NOMO-1 treated with dmso at 0.1 percent for 144 hours (cell line): ENCODE results near the gene SPATA13.
"Not testable (repeated sequence)": the region's sequence is repeated elsewhere in the genome, so short reads cannot be mapped to it uniquely, and the experiment has no call there.

ENCODE experiments used
- DNase-seq: peaks from one replicate; lab custom pipeline; 2025; ENCODE audit not compliant: unreplicated experiment; lab: John Stamatoyannopoulos, UW

SPATA13 gene

DNA sequence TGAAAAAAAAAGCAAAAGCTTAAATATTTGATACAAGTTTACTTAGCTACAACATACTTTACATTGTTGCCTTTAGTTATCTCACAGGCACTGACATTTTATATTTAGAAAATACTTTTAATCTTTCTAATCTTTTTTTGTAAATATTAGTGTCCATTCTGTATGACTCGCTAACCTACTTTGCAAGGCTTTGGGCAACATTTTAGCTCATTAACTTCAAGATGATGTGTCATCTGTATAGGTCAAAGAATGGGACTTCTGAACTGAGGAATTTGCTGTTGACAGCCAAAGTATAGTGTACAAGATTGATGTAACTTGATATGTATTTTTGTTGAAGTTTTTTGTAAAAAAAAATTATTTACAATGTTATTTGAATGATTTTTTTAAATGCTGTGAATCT, 146.1 kb downstream of the SPATA13 start:
- no peak for DNase-seq

DNA sequence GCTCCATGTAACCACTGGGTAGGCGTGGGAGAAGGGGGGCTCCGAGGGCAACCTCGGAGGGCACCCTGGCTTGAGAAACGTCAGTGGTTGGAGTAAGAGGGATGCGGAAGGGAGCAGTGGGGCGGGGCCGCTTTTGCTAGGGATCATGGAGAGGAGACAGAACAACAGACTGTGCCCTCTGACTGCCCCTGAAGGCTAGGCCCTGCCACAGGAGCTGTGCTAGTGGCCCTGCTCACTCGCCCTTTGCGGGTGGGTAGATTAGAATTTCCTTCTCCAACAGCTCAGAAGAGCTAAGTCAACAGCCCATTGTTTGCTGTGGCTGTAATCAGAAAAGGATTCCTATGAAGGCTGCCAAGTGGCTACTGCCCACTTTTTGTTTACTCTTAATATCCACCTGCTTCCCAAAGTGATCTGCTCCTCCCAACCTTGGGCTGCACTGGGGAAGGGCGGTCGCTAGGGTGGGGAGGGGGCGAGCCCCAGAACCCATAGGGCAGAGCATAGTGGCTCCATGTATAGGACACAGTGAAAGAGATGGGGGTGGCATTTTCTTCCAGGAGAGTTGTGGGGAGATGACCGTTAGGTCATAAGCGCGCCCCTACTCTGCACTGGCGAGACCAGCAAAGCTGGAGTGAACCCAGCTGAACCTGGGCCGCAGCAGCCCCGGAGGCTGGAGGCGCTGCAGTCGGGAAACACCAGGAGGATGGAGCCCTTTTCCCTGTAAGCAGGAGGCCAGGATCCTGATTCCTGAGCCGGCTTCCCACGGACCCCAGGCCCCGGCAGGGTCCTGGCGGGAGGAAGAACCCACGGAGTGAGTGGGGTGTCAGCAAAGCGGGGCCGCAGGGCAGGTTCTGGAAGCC, 146.9 kb downstream of the SPATA13 start:
- DNase-seq = no peak

DNA sequence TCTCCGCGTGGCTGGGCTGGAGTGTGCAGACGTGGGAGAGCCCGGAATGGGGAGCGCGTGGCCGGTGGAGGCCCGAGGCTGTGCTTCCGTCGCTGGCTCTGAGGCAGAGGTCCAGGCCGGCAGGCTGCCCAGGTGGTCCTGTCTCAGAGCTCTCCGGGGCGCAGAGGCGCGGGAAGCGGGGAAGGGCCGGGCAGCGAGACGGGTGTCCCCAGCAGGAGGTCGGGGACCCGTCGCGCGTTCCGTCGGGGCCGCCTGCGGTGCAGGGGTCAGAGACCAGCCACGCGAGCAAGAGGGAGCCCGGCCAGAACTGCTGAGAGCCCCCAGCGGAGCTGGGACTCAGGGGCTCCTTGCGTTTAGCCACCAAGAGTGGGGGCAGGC, 147.5 kb downstream of the SPATA13 start:
- no peak for DNase-seq

DNA sequence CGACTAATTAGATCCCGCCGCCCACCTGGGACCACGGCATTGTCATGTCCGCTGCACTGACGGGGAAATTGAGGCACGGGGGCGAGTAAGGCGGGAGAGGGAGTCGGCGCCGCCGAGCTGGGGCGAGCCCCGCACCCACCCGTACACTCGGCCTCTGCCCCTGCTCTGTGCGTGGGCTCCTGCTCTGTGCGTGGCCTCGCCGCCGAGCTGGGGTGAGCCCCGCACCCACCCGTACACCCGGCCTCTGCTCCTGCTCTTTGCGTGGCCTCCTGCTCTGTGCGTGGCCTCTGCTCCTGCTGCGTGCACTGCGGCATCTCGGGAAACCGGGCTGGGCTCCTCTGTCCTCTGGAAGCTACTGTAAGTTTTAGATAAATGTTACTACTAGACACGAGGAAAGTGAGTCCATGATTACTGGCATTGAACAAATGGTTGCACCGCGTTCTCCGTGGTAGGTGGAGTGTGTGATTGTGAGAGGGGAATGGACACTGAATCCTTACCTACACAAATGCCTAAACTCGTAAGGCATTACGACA, 148.0 kb downstream of the SPATA13 start:
- DNase-seq = no peak

DNA sequence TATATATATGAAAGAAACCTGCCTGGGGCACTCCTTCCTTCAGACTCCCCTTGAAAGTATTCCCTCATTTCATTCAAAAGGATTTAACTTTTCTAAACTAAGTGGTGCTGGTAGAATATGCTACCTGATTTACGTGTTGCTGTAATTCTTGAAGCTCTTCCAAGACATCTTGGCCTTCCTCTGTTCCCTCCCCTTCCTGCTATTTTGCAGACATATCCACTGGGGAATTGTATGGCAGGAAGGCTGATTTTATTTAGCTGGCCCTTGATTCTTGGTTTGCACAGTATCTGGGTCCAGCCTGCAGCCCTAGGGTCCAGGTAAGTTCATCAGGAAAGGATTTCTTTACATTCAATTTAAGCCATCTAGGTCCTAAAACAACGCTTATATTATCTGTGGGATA, 148.8 kb downstream of the SPATA13 start, which contains the start of gene C1QTNF9:
Gene C1QTNF9, plus strand, starts transcription at position 281 of the 400 bp plus-strand sequence. CDS start 6,424 bp downstream, outside the sequence.
- not testable (repeated sequence) for DNase-seq

DNA sequence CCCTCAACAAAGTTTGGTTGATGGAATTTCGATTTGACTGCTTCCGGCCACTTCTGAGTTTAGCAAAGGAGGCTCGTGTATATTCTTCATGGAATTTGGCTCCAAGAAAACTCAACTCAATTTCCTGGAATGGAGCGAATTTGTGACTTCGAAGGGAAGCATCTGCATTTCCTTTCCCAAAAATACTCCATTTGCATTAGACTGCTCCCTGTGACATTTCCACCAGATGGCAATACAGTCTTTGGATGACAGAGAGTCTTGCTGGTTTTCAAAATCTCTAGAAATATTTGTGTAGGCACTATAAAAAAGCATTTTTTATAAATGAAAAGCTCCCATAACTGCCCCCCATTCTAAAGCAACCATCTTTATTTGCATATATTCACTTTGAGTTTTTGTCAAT, 152.9 kb downstream of the SPATA13 start:
- DNase-seq = no peak

DNA sequence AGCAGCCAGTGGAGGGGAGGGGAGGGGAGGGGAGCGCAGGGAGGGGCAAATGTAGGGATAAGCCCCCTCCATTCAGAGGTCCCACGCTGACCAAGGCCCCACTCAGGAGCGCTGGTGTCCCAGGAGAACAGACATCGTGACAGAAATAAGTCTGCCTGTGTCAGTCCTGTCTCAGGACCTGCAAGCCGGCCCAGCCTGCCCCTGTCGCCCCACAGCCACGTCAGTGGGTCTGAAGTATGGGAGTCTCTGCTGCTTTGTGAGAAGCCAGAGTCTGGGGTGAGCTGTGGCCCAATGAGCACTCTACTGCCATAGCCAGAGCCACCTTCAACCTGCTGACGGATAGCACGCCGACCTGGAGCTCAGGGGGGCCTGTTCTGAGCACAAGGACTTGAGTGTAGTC, 157.3 kb downstream of the SPATA13 start:
- not testable (repeated sequence) for DNase-seq

DNA sequence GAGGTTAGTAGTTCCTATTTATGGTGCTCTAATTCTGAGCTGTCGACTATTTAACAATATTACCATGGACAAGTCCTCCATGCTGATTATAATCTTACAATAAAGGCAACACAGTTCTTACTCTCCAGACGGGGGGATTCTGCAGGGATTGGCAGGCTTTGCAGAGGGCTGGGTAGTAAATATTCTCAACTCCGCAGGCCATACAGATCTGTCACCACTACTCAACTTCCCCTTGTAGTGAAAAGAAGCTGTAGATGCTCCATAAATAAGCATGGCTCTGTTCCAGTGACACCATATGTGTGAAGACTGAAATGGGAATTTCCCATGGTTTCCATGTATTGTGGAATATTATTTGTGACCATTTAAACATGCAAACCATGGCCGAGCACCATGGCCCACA, 158.4 kb downstream of the SPATA13 start:
- not testable (repeated sequence) for DNase-seq

DNA sequence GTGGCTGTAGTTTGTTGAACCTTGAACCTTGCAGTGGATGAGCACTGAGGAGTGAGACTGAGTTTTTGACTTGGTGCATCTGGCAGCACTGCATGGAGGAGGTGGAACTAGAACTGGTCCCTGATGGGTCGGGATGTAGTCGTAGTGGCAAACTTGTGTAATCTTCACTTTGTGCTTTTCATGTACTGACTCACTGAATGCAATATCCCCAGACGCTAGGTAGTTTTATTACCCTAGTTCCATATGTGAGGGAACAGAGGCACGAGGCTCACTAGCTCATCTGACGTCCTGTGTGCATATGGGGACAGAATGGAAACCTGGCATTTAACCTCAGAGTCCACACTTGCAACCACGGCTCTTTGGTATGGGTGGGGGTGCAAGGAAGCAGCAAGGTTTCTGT, 159.1 kb downstream of the SPATA13 start:
- DNase-seq = not testable (repeated sequence)

DNA sequence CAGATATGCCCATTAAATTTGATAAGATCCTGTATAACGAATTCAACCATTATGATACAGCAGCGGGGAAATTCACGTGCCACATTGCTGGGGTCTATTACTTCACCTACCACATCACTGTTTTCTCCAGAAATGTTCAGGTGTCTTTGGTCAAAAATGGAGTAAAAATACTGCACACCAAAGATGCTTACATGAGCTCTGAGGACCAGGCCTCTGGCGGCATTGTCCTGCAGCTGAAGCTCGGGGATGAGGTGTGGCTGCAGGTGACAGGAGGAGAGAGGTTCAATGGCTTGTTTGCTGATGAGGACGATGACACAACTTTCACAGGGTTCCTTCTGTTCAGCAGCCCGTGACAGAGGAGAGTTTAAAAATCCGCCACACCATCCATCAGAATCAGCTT, 160.9 kb downstream of the SPATA13 start:
- not testable (repeated sequence) for DNase-seq

DNA sequence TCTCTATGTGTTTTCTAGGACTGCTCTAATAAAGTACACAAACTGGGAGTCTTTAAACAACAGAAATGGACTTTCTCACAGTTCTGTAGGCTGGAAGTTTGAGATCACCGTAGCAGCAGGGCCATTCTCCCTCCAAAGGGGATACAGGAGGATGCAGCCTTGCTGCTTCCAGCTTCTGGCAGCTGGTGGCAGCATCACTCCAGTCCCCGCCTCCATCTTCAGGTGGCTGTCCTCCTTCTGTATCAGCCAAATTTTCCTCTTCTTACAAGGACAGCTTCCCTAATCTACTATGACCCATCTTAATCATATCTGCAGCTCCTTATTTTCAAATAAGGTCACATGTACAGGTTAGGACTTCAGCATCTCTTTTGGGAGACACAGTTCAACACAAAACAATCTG, 161.9 kb downstream of the SPATA13 start:
- DNase-seq = not testable (repeated sequence)

DNA sequence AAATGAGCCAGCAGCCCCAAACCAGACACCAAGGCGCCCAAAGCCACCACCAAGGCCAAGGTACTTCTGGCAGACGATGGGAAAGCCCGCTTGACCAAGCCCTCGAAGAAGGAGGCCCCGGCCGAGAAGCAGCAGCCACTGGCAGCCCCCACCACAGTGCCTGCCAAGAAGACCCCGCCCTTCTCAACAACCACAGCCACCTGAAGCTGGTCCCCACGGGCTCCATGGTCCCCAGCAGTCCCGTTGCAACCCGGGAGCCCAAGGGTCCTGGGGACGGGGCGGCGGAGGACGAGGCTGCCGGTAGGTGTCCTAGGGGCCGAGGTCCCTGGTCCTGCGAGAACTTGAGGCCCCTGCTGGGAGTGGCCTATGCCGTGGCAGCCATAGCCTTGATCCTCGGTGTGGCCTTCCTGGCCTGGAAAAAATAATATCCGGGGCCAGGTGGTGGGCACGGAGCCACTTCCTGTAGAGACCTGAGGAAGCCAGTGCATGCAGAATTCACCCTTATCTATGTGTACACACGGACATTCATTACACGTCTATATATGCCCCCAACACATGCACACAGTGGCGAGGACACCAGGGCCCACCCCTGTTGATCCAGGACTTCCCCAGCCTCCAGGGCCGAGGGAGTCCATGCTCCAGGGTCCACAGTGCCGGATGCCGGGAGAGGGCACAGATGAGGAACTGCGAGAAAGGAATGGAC, 162.7 kb downstream of the SPATA13 start:
- DNase-seq = no peak

DNA sequence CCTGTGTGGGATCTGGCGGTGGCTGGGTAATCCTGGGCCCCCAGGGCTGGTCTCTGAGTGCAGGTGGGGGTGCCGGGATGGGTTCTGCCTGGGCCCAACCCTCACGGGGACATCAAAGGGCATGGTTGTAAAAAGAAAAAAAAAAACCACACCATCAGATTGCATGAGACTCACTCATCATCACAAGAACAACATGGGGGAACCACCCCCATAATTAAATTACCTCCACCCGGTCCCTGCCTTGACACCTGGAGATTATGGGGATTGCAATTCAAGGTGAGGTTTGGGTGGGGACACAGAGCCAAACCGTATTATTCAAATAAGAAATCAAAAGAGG, 163.2 kb downstream of the SPATA13 start:
- DNase-seq = no peak

DNA sequence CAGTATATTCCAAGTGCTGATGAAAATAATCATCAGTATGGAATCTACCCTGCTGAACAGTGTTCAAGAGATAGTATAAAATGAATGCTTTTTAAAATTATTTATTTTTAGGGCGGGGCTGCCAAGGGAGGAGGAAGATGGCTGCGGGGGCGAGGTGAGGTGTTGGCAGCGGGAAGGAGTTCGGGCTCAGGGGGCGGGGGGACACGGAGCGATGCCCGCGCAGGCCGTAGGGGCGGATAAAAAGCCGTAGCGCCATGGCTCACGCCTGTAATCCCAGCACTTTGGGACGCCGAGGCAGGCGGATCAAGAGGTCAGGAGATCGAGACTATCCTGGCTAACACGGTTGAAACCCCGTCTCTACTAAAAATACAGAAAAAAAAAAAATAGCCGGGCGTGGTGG, 167.1 kb downstream of the SPATA13 start:
- DNase-seq = not testable (repeated sequence)

DNA sequence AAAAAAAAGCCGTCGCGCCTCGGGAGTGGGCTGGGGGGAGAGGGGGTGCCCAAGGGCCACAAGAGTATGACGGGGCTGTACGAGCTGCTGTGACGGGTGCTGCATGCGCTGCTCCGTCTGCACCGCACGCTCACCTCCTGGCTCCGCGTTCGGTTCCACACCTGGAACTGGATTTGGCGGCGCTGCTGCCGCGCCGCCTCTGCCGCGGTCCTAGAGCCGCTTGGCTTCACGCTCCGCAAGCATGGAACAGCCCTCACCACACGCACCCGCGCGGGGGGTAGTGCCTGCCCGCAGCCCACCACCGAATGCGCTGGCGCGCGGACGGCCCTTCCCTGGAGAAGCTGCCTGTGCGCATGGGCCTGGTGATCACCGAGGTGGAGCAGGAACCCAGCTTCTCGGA, 167.6 kb downstream of the SPATA13 start:
- no peak for DNase-seq

DNA sequence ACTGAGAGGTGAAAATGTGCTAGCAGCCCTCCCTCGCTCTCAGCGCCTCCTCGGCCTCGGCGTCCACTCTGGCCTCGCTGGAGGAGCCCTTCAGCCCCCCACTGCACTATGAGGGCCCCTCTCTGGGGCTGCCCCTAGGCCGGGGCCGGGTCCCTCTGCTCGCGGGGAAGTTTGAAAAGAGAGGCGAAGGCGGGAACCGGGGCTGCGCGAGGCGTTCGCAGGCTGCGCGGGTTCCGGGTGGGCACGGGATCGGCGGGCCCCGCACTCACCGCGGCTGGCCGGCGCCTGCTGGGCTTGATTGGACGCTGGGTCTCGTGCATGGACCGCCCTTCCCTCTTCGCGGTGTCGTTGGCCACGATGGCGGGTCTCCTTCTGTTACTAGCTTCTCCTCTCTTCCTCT, 178.2 kb downstream of the SPATA13 start:
- DNase-seq = no peak

DNA sequence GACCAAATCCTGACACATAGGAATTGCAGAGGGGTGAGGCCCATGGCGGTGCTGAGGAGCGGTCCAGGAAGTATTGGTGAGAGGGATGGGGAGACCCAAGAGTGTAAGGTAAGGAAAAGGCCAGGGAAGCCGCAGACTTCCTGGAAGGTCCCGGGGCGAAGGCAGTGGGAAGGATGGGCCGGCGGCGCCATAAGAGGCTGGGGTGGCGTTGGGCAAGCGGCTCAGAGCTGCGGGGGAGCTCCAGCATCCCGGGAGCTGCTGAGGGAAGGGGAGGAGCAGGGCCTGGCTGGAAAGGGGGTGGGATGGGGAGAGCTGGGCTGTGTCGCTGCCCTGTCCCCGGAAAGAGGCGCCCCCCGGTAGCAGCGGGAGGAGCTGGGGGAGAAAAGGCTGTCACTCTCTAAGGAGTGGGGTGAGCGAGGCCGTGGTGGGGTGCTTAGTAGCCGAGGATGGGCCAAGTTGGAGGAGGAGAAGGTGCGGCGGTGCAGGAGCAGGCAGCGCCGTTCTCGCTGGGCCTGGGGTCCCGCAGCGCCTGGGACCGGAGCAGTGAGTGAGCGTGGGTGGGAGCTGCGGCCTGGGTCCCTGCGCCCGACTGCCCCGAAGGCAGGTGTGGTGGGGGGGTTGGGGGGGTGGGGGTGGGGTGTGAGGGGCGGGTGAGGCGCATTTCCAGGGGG, 179.6 kb downstream of the SPATA13 start:
- DNase-seq = no peak

DNA sequence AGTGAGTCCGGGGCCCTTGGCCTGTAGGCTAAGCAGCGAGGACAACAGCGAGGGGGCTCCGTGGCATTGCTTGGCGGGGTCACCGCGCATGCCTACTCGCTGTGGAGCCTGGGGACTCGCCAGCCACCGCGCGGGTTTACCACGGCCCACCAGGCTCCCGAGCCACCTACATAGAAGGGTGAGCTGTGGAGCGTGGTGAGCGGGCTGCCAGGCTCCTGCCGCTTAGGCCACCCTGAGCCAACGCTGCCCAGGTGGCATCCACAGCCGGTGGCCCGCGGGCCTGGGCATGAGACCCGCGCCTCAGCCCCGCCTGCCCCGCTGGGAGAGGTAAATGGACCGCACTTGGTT, 180.1 kb downstream of the SPATA13 start:
- no peak for DNase-seq

DNA sequence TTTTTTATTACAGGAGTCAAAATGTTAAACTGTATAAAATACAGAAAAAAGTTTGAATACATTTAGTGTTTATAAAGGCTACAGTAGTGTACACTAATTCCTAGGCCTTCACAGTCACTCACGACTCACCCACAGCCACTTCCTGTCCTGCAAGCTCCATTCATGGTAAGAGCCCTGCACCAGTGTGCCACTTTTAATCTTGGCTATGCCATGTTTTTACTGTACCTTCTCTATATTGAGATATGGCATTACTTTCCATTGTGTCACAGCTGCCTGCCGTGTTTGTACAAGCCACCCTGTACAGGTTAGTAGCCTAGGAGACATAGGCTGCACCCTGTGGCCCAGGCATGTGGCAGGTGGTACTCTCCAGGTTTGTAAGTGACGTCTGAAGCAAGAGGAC, 180.9 kb downstream of the SPATA13 start:
- DNase-seq = no peak

DNA sequence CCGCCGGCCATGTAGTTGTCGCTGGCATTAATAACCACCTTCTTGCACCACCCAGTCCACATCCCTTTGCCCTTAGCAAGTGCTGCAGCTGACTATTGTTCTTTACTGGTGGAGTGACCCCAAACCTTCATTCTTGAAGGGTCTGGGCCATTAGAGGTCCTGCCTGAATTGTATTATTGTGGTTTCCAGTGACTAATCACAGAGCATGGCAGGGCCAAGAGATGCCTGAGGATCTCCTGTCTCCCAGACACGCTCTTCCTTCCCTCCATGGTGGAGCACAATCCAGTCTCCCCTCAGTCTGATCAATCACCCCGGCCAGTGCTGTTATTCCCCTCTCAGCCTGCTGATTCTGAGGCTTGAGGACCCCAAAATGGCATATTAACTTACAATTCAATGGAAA, 187.9 kb downstream of the SPATA13 start:
- DNase-seq = no peak

DNA sequence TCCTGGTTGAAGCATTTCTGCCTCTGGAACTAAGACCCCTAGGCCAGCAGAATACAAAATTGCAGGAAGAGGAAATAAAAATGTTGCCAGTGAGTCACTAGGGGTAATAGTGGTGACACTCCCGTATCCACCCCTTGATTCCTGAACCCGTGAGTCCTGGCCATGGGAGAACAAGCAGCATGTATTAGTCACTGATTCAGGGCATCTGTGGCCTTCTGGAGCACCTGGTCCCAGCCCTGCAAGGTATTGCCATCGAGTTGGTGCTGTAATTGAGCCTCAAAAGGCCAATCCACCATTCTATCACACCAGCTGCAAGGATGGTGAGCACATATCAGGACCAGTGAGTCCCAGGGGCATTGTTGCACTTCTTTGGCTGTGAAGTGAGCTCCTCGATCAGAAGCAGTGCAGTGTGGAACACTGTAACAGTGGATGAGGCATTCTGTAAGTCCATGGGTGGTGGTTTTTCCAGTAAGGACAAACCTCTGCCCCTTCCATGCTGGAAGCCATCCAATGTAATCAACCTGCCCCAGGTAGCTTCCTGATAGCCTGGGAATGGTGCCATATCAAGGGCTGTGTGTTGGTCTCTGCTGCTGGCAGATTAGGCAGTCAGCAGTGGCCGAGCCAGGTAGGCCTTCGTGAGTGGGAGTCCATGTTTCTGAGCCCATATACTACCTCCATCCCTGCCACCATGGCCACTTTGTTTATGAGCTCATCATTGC, 188.4 kb downstream of the SPATA13 start:
- no peak for DNase-seq
